ENCODE measurements around the gene TTC21A.
A peak's percentile ranks its signal among the peaks of the same experiment; 100 is the strongest.
"Not testable (repeated sequence)": the region's sequence is repeated elsewhere in the genome, so short reads cannot be mapped to it uniquely, and the experiment has no call there.

The TTC21A gene, protein sequence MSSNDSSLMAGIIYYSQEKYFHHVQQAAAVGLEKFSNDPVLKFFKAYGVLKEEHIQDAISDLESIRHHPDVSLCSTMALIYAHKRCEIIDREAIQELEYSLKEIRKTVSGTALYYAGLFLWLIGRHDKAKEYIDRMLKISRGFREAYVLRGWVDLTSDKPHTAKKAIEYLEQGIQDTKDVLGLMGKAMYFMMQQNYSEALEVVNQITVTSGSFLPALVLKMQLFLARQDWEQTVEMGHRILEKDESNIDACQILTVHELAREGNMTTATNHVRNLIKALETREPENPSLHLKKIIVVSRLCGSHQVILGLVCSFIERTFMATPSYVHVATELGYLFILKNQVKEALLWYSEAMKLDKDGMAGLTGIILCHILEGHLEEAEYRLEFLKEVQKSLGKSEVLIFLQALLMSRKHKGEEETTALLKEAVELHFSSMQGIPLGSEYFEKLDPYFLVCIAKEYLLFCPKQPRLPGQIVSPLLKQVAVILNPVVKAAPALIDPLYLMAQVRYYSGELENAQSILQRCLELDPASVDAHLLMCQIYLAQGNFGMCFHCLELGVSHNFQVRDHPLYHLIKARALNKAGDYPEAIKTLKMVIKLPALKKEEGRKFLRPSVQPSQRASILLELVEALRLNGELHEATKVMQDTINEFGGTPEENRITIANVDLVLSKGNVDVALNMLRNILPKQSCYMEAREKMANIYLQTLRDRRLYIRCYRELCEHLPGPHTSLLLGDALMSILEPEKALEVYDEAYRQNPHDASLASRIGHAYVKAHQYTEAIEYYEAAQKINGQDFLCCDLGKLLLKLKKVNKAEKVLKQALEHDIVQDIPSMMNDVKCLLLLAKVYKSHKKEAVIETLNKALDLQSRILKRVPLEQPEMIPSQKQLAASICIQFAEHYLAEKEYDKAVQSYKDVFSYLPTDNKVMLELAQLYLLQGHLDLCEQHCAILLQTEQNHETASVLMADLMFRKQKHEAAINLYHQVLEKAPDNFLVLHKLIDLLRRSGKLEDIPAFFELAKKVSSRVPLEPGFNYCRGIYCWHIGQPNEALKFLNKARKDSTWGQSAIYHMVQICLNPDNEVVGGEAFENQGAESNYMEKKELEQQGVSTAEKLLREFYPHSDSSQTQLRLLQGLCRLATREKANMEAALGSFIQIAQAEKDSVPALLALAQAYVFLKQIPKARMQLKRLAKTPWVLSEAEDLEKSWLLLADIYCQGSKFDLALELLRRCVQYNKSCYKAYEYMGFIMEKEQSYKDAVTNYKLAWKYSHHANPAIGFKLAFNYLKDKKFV (N-terminal part only)

DNA sequence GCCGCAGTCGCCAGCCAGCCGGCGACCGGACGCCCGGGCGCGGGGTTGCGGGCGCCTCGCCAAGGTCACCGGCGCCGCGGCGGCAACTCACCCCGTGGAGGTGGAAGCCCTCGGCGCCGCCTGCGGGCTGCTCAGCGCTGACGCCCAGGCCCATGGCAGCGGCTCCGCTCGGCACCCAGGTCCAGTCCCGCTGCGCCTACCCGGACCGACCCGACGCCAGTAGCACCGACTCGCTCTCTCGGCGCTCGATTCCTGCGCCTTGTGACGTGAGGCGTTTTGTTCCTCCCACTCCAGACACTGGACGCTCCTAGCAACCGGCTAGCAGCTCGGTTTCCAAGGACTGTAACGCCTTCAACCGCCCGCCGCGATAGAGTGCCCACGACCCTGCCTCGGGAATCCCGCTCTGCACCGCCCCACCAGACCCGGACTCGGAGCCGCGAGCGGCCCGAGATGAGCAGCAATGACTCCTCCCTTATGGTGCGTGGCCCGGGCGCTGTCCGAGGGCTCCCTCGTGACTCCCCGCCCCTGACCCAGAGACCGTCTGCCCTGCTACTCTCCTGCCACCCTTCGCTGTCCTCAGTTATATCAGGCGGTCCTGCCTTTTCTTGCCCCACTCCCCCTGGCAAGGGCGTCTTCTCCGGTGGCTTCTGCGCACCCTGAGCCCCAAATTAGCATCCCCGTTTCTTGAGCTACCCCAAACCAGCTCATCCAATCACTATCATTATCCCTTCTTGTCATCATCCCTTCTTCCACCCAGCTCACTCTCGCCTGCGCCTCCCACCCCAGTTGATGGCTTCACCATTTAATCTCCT, at the start of gene TTC21A, which contains the start of gene GORASP1:
TSS of gene TTC21A (plus strand) at position 293 of the 812 bp plus-strand sequence. CDS start at position 451, 158 bp downstream.
TSS of gene GORASP1 (minus strand) at position 240 of the 812 bp plus-strand sequence. CDS start at position 154, 86 bp downstream.
- peak; percentile 47 for DNase-seq

DNA sequence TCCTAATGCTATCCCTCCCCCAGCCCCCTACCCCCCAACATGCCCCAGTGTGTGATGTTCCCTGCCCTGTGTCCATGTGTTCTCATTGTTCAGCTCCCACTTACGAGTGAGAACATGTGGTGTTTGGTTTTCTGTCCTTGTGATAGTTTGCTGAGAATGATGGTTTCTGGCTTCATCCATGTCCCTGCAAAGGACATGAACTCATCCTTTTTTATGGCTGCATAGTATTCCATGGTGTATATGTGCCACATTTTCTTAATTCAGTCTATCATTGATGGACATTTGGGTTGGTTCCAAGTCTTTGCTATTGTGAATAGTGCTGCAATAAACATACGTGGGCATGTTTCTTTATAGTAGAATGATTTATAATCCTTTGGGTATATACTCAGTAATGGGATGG, 46.3 kb upstream of the TTC21A start:
- not testable (repeated sequence) for DNase-seq

- DNase-seq, result no peak
These were observed 45.3 kb upstream of the TTC21A start for GRCh38 chr3:39062180-39062579.

DNA sequence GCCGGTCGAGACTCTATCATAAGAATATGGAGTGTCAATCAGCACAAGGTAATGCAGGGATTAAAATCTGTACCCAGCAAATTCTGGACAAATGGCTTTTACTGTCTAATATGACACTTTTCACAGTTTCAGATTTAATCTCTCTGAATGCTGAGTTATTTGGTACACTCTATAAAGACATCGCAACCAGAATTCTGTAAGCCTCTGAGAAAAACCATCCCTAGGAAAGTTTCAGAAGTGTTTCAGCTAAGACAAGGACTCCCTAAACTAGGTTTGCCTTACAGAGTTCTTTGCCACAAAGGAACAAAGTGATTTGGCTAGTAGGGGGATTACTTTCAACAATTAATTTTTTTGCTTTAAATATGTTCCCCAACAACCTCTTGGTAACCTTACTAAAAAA, 44.3 kb upstream of the TTC21A start:
- no peak for DNase-seq

- DNase-seq, result no peak
These were observed 42.8 kb upstream of the TTC21A start for GRCh38 chr3:39064646-39065045.

- DNase-seq, result peak; percentile 8
These were observed 42.3 kb upstream of the TTC21A start for GRCh38 chr3:39065197-39065596.

DNA sequence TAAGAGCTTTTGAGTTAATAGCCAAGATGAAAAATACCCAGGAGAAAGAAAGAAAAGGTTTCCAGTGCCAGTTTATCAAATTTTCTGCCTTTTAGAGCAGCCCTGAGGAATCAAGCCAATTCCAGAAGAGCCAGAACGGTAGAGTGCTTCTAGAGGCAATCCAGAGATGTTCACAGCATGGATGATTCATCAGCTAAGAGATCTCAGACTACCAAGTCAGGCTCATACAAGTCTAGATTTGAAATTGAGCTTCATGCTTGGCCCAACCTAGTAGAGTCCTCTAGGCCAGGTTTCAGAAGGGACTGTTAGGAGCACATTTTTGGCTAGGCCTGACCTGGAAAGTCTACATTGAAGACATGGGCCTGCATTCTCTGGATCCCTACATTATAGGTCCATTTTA, 40.2 kb upstream of the TTC21A start:
- DNase-seq, result no peak

- no peak for DNase-seq
These were observed 38.9 kb upstream of the TTC21A start for GRCh38 chr3:39068556-39068955.

- no peak for DNase-seq
These were observed 31.6 kb upstream of the TTC21A start for GRCh38 chr3:39075910-39076309.

DNA sequence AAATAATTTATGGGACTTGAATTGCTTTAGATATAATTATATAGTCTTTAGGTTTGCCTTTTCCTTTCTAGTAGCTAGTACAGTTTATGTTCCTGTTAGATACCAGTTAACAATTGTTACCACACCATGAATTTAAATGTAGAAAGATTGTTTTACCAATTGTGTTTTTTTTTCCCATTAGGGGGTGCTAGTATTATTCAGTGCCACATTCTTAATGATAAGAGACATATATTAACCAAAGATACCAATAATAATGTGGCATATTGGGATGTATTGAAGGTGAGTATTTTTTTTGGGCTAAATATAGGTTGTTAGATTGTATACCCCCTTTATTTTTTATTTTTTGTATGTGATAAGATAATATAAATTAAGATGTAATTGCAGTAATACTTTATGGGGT, 27.9 kb upstream of the TTC21A start:
- no peak for DNase-seq

DNA sequence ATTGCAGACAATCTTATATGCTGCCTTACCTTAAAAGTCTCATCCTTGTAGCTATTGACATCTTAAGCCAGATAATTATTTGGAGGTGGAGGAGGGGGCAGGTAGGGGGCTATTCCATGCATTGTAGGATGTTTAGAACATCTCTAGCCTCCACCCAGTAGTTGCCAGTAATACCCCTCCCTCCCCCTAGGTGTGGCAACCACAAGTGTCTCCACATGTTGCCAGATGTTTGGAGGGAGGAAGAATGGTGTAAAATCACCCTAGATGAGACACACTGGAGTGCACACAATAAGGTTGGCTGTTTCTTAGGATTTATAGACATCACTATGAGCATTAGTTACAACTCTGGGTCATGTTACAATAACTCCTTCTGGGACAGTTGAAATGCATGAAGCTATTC, 27.5 kb upstream of the TTC21A start:
- DNase-seq, result no peak

DNA sequence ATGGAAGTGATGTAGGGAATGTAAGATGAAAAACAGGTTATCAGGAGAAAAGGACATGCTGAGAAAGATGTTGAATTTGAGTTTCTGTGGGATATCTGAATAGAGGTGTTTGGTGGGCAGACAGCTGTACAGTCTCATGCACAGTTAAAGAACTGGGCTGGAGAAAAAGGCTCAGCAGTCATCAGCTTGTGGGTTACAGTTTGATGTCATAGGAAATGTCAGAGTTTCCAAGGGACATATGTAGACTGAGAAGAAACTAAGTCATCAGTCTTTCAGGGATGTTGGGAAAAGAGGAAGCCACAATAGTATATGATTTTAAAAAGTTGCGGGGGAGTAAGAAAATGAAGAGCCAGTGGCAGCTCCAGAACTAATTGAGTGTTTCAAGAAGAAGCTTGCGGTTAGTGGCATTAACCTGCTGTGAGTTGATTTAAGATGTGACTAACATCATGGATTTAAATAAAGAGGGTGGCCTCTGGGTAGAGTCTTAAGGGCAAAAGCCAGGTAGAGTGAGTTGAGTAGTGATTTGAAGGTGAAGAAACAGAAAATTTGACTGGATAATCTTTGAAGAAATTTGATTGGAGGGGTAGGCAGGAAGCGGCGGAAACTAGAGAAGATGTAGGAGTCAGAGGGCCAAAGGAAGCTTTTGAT, 24.7 kb upstream of the TTC21A start:
- no peak for DNase-seq

- DNase-seq, result no peak
These were observed 21.3 kb upstream of the TTC21A start for GRCh38 chr3:39086144-39086543.

DNA sequence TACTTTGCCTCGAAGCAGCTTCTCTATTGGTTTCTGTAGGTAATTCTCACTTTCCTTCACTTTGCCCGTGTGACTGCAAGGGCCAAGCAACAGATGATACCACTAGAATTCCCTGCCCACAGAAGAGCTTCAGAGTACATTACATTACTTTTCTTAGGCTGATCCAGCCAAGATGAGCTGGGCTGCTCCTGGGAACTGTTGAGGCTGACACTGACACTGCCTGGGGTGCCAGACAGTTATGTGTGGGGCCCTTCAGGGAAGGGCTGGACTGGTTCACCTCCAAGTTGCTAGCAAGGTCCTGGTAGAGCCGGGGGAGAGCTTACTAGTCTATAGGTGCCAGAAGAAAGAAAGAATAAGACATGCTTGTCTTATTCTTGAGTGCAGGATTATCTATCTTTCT, 19.0 kb upstream of the TTC21A start:
- DNase-seq, result no peak

DNA sequence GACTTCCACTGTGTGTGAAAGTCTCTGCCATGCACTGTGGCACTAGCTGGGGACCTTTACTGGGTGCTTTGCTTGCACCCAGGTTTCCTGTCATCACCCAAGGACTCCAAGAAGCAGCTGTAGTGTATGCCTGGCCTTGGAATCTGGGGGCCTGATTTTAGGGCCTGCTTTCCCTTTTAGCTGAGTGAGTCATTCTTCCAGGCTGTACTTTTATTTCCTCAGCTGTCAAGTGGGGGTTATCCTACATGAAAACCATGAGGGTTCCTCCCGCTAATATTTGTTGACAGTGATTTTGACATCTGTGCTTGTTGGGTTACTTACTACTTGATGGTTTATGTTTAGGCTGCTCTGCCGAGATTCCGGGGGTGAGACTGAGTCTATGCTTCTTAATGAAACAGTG, 18.6 kb upstream of the TTC21A start:
- DNase-seq, result no peak

DNA sequence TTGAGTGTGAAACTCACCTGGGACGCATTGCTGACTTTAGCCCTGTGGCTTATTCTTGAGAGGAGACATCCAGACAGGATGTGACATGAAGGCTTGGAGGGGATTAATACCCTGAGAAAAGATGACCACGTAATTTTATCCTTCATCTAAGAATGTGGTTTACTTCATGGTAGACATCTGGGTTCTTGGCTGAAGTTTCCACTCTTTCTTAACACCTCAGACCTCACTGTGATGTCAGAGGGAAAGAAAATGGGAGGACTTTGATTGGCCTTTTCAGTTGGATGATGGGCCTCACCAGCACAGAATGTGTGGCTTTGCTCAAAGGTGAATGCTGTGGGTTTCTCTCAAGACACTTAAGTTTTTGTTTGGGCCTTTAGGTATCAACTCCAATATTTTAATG, 16.6 kb upstream of the TTC21A start:
- no peak for DNase-seq

- DNase-seq, result no peak
These were observed 12.4 kb upstream of the TTC21A start for GRCh38 chr3:39094851-39095677.

DNA sequence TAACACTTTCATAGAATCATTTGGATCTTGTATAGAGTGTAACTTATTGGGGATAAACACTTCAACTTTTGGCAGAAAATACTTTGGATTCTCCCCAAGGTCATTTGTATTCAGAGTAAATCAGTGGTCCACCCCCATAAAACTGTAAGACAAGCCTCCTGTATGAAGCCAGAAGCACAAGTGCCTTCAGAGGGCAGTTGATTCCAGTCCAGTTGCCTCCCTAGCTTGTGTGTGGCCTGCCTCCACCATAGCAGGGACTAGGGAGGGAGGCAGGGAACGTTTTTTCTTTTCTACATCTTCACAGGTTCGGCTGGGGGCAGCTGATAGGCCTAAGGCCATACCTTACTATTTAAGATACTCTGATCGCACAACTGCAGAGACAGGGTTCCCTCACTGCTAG, 11.7 kb upstream of the TTC21A start:
- no peak for DNase-seq

GRCh38 chr3:39096775-39097174, 10.7 kb upstream of the TTC21A start:
- DNase-seq, result no peak

GRCh38 chr3:39097716-39098472, 9.6 kb upstream of the TTC21A start:
- DNase-seq, result no peak

All from activated gamma-delta T cell treated with Interleukin-2 at 50 U/mL for 16 hours (primary cell).